ENCODE results near the gene ZNF616. TPM values are rescaled to one million over a fixed set of nuclear protein-coding genes. Genes with fewer than 3 reads are reported as not detected.

Gene ZNF616
- total and polyA plus RNA-seq, 2 of the 8 experiments (the other 6 are each of a cell fraction or from before 2014, with no cell fraction given), result 5.7 to 40.5 TPM

DNA sequence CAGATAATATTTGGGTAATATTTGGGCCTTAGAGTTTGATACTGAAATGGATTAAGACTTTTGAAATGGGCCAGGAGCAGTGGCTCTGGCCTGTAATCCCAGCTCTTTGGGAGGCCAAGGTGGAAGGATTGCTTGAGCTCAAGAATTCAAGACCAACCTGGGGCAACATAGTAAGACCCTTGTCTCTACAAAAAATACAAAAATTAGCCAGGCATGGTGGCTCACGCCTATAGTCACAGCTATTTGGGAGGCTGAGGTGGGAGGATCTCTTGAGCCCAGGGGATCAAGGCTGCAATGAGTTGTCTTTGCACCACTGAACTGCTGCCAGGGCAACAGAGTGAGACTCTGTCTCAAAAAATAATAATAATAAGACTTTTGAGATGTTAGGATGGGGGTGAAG lies 32.6 kb upstream of the ZNF616 start:
- DNase-seq (ENCODE audit: low read depth in 1 of 2, low spot score in 2 of 2) (no peak), FAIRE-seq (no peak)
- POLR2A ChIA-PET (ENCODE audit: partially characterized antibody), result interaction anchor here (0.9 to 1.7 kb wide), 7 partner anchors 10 to 124 kb away, joined by 3 to 5 read pairs (median 4); partner anchors contain the start of gene ZNF432
- Histone ChIP-seq H3K4me1 (replicated peaks in 1 of 4; ENCODE audit: control insufficient read depth in 3 of 4, insufficient read depth in 4 of 4, low read length in 3 of 4) (peaks cover 0 to 7% (median 1%) of the 10 kb centered on the region in 4 experiments; a peak in 4 of 7 replicates), H2AK5ac (ENCODE audit: low read depth, low read length) (no peak overlapping the region), H3K9me3 (ENCODE audit: insufficient read depth in 2 of 2, low read depth in 1 of 2, low read length in 1 of 2) (no peaks in the 10 kb centered on the region), H3K18ac (ENCODE audit: extremely low read depth, low read length) (no peak overlapping the region), H3K4me2 (ENCODE audit: insufficient read depth in 1 of 2, low read depth in 2 of 2, low read length in 2 of 2) (peak overlapping the region in 1 of 2 experiments; percentile 92; a peak in 1 of 4 replicates), H3K27ac (ENCODE audit: low read depth, low read length) (no peak overlapping the region), H4K8ac (ENCODE audit: extremely low read depth, insufficient read depth, low read length) (no peak overlapping the region), H3K27me3 (replicated peaks in 1 of 4; ENCODE audit: control insufficient read depth in 3 of 4, extremely low read depth in 1 of 4, insufficient read depth in 3 of 4, low read length in 3 of 4) (no peaks in the 10 kb centered on the region; a peak in 2 of 7 replicates), H2BK120ac (replicated peaks; ENCODE audit: low read depth, low read length) (no peak overlapping the region), H2BK15ac (ENCODE audit: low read length) (no peak overlapping the region), H4K91ac (replicated peaks; ENCODE audit: insufficient read length, low read length) (no peak overlapping the region), H2BK12ac (ENCODE audit: low read depth, low read length) (no peak overlapping the region), H3K56ac (replicated peaks; ENCODE audit: insufficient read length, low read depth, low read length) (no peak overlapping the region), H4K5ac (ENCODE audit: insufficient read length, low read depth, low read length) (no peak overlapping the region), H3K36me3 (ENCODE audit: control insufficient read depth in 2 of 4, insufficient read depth in 4 of 4, low read length in 3 of 4) (peaks cover 5 to 16% (median 7%) of the 10 kb centered on the region in 4 experiments), H3K23ac (ENCODE audit: insufficient read length) (no peak overlapping the region), H2BK20ac (ENCODE audit: low read length) (no peak overlapping the region), H3K14ac (ENCODE audit: insufficient read length) (no peak overlapping the region), H3K79me2 (ENCODE audit: control insufficient read depth in 1 of 2, insufficient read depth in 2 of 2, low read length in 2 of 2) (0 out of 4 replicates have a peak, but pooled peaks cover 0 to 2% of the 10 kb centered on the region in 2 experiments), H3K4ac (replicated peaks; ENCODE audit: insufficient read length, low read depth, low read length) (no peak overlapping the region), H3K4me3 (ENCODE audit: extremely low read depth in 1 of 4, insufficient read depth in 2 of 4, low read depth in 3 of 4, low read length in 4 of 4) (no peak overlapping the region), H2BK5ac (ENCODE audit: low read depth, low read length) (no peak overlapping the region), H4K20me1 (replicated peaks in 1 of 2; ENCODE audit: control insufficient read depth in 1 of 2, insufficient read depth in 2 of 2, low read length in 2 of 2) (no peaks in the 10 kb centered on the region), H3K79me1 (ENCODE audit: low read depth, low read length) (no peaks in the 10 kb centered on the region), H2AFZ (ENCODE audit: low read length) (peak overlapping the region; percentile 85; the same call in 1 of the 2 replicates), H3K23me2 (ENCODE audit: low read depth, low read length) (peaks cover 13% of the 10 kb centered on the region), H3K9ac (replicated peaks in 1 of 4; ENCODE audit: extremely low read depth in 1 of 4, low read depth in 3 of 4, low read length in 3 of 4) (no peak overlapping the region; a peak in 1 of 7 replicates)
- CTCF ChIA-PET (ENCODE audit: partially characterized antibody), result interaction anchor here (1.4 to 1.6 kb wide), 2 partner anchors 13 to 33 kb away, joined by 3 to 4 read pairs; partner anchors contain the start of gene ZNF616
- TF ChIP-seq POU5F1 (IDR thresholded peaks at IDR 0.05; ENCODE audit: low read depth, low read length) (no peak), SP1 (IDR thresholded peaks at IDR 0.05; ENCODE audit: low read depth, low read length) (no peak), CBX5 (IDR thresholded peaks at IDR 0.05; ENCODE audit: low read depth, low read length) (no peak), RFX5 (IDR thresholded peaks at IDR 0.05; ENCODE audit: borderline replicate concordance, low read depth, low read length) (no peak), SIRT6 (IDR thresholded peaks at IDR 0.05; ENCODE audit: low read length) (no peak), CEBPB (IDR thresholded peaks at IDR 0.05; ENCODE audit: low read depth, low read length) (no peak), GABPA (IDR thresholded peaks at IDR 0.05; ENCODE audit: borderline replicate concordance, insufficient read depth, low read length) (no peak), CHD2 (IDR thresholded peaks at IDR 0.05; ENCODE audit: low read length) (no peak), JUN (IDR thresholded peaks at IDR 0.05; ENCODE audit: low read depth, low read length) (no peak)
- TF ChIP-seq, protein P1, sequence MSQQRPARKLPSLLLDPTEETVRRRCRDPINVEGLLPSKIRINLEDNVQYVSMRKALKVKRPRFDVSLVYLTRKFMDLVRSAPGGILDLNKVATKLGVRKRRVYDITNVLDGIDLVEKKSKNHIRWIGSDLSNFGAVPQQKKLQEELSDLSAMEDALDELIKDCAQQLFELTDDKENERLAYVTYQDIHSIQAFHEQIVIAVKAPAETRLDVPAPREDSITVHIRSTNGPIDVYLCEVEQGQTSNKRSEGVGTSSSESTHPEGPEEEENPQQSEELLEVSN (IDR thresholded peaks at IDR 0.05), result no peak
- 100% methylated on average over 1 of the region's 1 CpG; no CpG with 5 or more reads in 1 of the 2 experiments for WGBS, 2 experiments (ENCODE audit: extremely low coverage in 1 of 2, insufficient coverage in 1 of 2, insufficient read length in 1 of 2, insufficient replicate concordance in 2 of 2, low coverage in 1 of 2, low lambda C conversion rate in 2 of 2, missing lambda C conversion rate in 1 of 2)

All from H1 (cell line).